ENCODE measurements around the gene AHI1. TPM values are rescaled to one million over a fixed set of nuclear protein-coding genes. Genes with fewer than 3 reads are reported as not detected.
"Not testable (repeated sequence)": the region's sequence is repeated elsewhere in the genome, so short reads cannot be mapped to it uniquely, and the experiment has no call there.

AHI1 gene
- polyA plus RNA-seq, 1 of the 3 experiments (the other 2 are of a cell fraction) = 7.3 TPM

GRCh38 chr6:135488023-135488422, 9.5 kb downstream of the AHI1 start:
- Histone ChIP-seq H3K27me3 (ENCODE audit: insufficient read depth) (no peaks in the 10 kb centered on the region), H3K9me3 (peaks cover 14% of the 10 kb centered on the region; the same call in 1 of the 2 replicates), H4K20me1 (ENCODE audit: insufficient read depth) (no peaks in the 10 kb centered on the region), H2AFZ (ENCODE audit: low read depth) (no peak overlapping the region), H3K27ac (ENCODE audit: low read depth in 2 of 2, low read length in 1 of 2) (peak overlapping the region in 1 of 2 experiments; percentile 53; a peak in 2 of 4 replicates), H3K4me3 (ENCODE audit: low read depth in 2 of 2, low read length in 1 of 2) (no peak overlapping the region), H3K9me2 (no peaks in the 10 kb centered on the region), H3K4me1 (ENCODE audit: control insufficient read depth in 1 of 2, insufficient read depth in 2 of 2, low read depth in 1 of 2, low read length in 1 of 2) (no peaks in the 10 kb centered on the region; a peak in 1 of 4 replicates), H3K9ac (no peak overlapping the region), H3K36me3 (replicated peaks in 1 of 2; ENCODE audit: control insufficient read depth in 1 of 2, insufficient read depth in 2 of 2, low read length in 1 of 2) (peaks cover 54 to 86% of the 10 kb centered on the region in 2 experiments), H3F3A (replicated peaks; ENCODE audit: insufficient read depth) (peaks cover 10% of the 10 kb centered on the region), H3K4me2 (no peak overlapping the region), H3K79me2 (ENCODE audit: insufficient read depth) (peaks cover 14% of the 10 kb centered on the region)
- DNase-seq = no peak
- CTCF ChIA-PET = no interaction called here
- WGBS (ENCODE audit: low lambda C conversion rate) = 73% methylated on average over 3 of the region's 3 CpGs
- POLR2A ChIA-PET = no interaction called here
- TF ChIP-seq REST (IDR thresholded peaks at IDR 0.05; ENCODE audit: low read depth, low read length) (no peak), JUND (IDR thresholded peaks at IDR 0.05) (peak; percentile 52), PBX3 (IDR thresholded peaks at IDR 0.05) (peak; percentile 34; the same call in 1 of the 2 replicates), FOSL2 (IDR thresholded peaks at IDR 0.05; ENCODE audit: borderline replicate concordance, low read depth) (peak; percentile 61; the same call in 1 of the 2 replicates)

- WGBS (ENCODE audit: low lambda C conversion rate) = 93% methylated on average over 2 of the region's 2 CpGs
- H4K20me1 ChIP-seq (ENCODE audit: insufficient read depth); H3K9ac ChIP-seq; H3K27me3 ChIP-seq (ENCODE audit: insufficient read depth); H3K79me2 ChIP-seq (ENCODE audit: insufficient read depth); DNase-seq; H3K27ac ChIP-seq (ENCODE audit: low read depth in 2 of 2, low read length in 1 of 2); POLR2A ChIA-PET; H2AFZ ChIP-seq (ENCODE audit: low read depth); H3K4me3 ChIP-seq (ENCODE audit: low read depth in 2 of 2, low read length in 1 of 2); CTCF ChIA-PET; H3K9me2 ChIP-seq; H3K4me1 ChIP-seq (ENCODE audit: control insufficient read depth in 1 of 2, insufficient read depth in 2 of 2, low read depth in 1 of 2, low read length in 1 of 2); H3K4me2 ChIP-seq: not testable (repeated sequence)
- Histone ChIP-seq H3F3A (replicated peaks; ENCODE audit: insufficient read depth) (peaks cover 20% of the 10 kb centered on the region), H3K9me3 (peaks cover 33% of the 10 kb centered on the region), H3K36me3 (replicated peaks in 1 of 2; ENCODE audit: control insufficient read depth in 1 of 2, insufficient read depth in 2 of 2, low read length in 1 of 2) (peaks cover 39 to 82% of the 10 kb centered on the region in 2 experiments)
Observed at GRCh38 chr6:135483903-135484302, 13.6 kb downstream of the AHI1 start.

- Histone ChIP-seq H4K20me1 (ENCODE audit: insufficient read depth) (no peaks in the 10 kb centered on the region), H3K27ac (ENCODE audit: low read depth in 2 of 2, low read length in 1 of 2) (no peak overlapping the region), H3K27me3 (ENCODE audit: insufficient read depth) (no peaks in the 10 kb centered on the region), H3K79me2 (ENCODE audit: insufficient read depth) (no peaks in the 10 kb centered on the region), H3K9me2 (no peaks in the 10 kb centered on the region), H3F3A (replicated peaks; ENCODE audit: insufficient read depth) (peaks cover 10% of the 10 kb centered on the region), H3K4me1 (ENCODE audit: control insufficient read depth in 1 of 2, insufficient read depth in 2 of 2, low read depth in 1 of 2, low read length in 1 of 2) (no peaks in the 10 kb centered on the region), H3K9me3 (peaks cover 33% of the 10 kb centered on the region), H3K36me3 (replicated peaks in 1 of 2; ENCODE audit: control insufficient read depth in 1 of 2, insufficient read depth in 2 of 2, low read length in 1 of 2) (peaks cover 28 to 67% of the 10 kb centered on the region in 2 experiments), H3K4me3 (ENCODE audit: low read depth in 2 of 2, low read length in 1 of 2) (no peak overlapping the region), H3K4me2 (no peak overlapping the region), H2AFZ (ENCODE audit: low read depth) (no peak overlapping the region), H3K9ac (no peak overlapping the region)
- no peak for DNase-seq
- TF ChIP-seq RFX5 (IDR thresholded peaks at IDR 0.05; ENCODE audit: low read length) (no peak), REST (IDR thresholded peaks at IDR 0.05; ENCODE audit: low read depth, low read length) (no peak), POLR2AphosphoS5 (IDR thresholded peaks at IDR 0.05; ENCODE audit: low read depth, low read length) (no peak), CTCF (IDR thresholded peaks at IDR 0.05) (no peak)
- ChIA-PET POLR2A (no interaction called here), CTCF (interaction anchor here (1.1 kb wide), 1 partner anchor 745 kb away, joined by 3 read pairs; no protein-coding TSS in a partner anchor)
- WGBS (ENCODE audit: low lambda C conversion rate) = 87% methylated on average over 3 of the region's 3 CpGs
Observed at GRCh38 chr6:135481783-135482369, 15.7 kb downstream of the AHI1 start.
